Effector memory CD4-positive, alpha-beta T cell (primary cell): Measurements from ENCODE around the gene ITPR2.
"Not testable (repeated sequence)": the region's sequence is repeated elsewhere in the genome, so short reads cannot be mapped to it uniquely, and the experiment has no call there.

Experiments
- DNase-seq, 3 donors: peaks; one replicate each; pipeline ENCODE4 v3.0.0-alpha.2; 2020
- H3K27ac ChIP-seq: 2 replicates; pipeline ENCODE4 v1.7.0; 2013; ENCODE audit warnings: mild to moderate bottlenecking, low read length, moderate library complexity; ENCODE audit not compliant: insufficient read depth, poor library complexity, severe bottlenecking
- H3K27me3 ChIP-seq: replicated peaks from 2 replicates; pipeline ENCODE4 v1.7.0; 2013; ENCODE audit warnings: mild to moderate bottlenecking, low read length; ENCODE audit not compliant: insufficient read depth, control insufficient read depth, poor library complexity, severe bottlenecking
- H3K36me3 ChIP-seq: 2 replicates; pipeline ENCODE4 v1.7.0; 2013; ENCODE audit warnings: mild to moderate bottlenecking, low read length, moderate library complexity; ENCODE audit not compliant: control insufficient read depth, insufficient read depth
- H3K4me1 ChIP-seq: 2 replicates; pipeline ENCODE4 v1.7.0; 2013; ENCODE audit warnings: low read length, mild to moderate bottlenecking; ENCODE audit not compliant: control insufficient read depth, insufficient read depth, poor library complexity, severe bottlenecking
- H3K4me3 ChIP-seq: 2 replicates; pipeline ENCODE4 v1.7.0; 2013; ENCODE audit warnings: low read length, low read depth, mild to moderate bottlenecking; ENCODE audit not compliant: insufficient read depth, poor library complexity, severe bottlenecking
- H3K9me3 ChIP-seq: 2 replicates; pipeline ENCODE4 v1.7.0; 2013; ENCODE audit warnings: mild to moderate bottlenecking, low read length, moderate library complexity; ENCODE audit not compliant: control insufficient read depth

ITPR2 gene

DNA sequence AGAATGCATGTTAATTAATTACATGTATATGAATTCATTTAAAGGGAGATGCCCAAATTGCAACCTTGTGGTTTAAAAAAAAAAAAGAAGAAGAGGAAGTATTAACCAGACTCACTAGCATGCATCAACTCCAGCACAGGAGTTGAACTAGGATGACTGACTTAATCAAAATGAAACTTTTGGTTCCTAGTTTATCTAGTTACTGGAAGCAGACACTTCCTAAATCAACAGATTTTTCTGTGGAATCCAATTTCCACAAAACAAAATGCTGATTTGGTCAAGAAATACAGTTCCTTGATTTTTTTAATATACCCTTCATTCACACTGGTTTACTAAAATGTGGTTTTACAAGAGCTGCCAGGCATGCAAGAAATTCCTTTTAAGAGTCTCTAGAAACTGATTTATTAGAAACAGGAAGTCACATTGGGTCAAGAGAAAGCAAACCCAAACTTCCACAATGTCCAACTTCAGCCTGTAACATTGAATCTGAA, 41.6 kb downstream of the ITPR2 start:
- Histone ChIP-seq H3K4me3 (no peak overlapping the region), H3K36me3 (no peaks in the 10 kb centered on the region), H3K27ac (no peak overlapping the region), H3K9me3 (no peaks in the 10 kb centered on the region), H3K27me3 (no peaks in the 10 kb centered on the region), H3K4me1 (no peaks in the 10 kb centered on the region)
- DNase-seq: no peak

DNA sequence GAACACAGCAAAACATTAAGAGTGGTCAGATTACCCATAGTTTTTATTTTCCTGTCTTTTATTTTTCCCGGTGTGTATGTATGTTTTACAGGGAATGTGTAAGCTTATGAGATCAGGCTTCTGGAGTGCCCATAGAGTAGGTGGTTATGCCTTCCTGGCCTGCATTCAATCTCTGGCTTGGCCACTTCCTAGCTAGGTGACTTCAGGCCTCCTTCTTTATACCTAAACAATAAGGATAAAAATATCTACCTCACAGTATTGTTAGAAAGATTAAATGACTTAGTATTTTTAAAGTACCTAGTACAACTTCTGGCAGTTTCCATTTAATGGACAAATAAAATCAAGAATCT, 42.4 kb downstream of the ITPR2 start:
- DNase-seq: no peak
- no peaks in the 10 kb centered on the region for H3K4me1 ChIP-seq

DNA sequence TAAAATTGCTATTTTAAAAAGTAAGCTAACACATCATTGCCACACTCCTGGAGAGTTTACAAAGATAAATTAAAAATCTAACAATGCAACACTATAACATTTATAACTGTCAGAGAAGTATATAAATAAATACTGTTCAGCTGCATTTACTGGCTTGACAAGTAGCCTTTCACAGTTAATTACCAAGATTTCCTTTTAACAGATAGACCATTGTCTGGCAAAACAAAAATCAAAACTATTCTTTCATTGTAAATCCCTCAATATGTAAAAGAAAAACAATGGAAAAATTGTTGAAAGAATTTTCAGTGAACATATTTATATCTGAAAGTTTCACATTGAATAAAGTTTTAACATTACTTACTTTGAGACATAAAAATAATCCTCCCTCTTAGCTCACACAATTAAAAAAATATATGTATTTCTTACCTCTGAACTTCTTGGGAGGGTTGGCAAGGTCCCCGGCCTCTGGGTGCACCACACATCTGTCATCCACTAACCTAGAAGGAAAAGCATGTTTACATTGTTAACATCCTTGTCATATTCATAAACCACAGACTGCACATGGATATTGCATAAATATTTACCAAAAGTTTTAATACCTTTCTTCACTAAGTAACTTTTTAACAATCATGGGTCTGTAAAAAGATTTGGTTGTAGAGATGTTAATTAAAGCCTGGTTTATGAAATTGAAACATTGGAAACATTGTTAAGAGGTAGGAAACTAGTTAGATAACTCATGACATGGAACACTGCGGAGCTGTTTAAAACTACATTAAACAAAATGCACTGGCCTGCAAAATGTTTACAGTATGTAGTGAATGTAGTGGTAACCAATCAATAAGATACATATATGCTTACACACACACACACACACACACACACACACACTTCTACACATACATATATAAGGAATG, 43.0 kb downstream of the ITPR2 start:
- H3K36me3 ChIP-seq: no peaks in the 10 kb centered on the region
- no peak overlapping the region for H3K27ac ChIP-seq
- H3K27me3 ChIP-seq: no peaks in the 10 kb centered on the region
- no peak overlapping the region for H3K4me3 ChIP-seq
- no peaks in the 10 kb centered on the region for H3K4me1 ChIP-seq
- no peak for DNase-seq
- H3K9me3 ChIP-seq: no peaks in the 10 kb centered on the region

More for the DNA sequence above, 42.4 kb downstream of the ITPR2 start:
- H3K4me3 ChIP-seq: no peak overlapping the region
- H3K36me3 ChIP-seq: no peaks in the 10 kb centered on the region
- H3K27ac ChIP-seq: no peak overlapping the region
- no peaks in the 10 kb centered on the region for H3K27me3 ChIP-seq
- H3K9me3 ChIP-seq: no peaks in the 10 kb centered on the region

DNA sequence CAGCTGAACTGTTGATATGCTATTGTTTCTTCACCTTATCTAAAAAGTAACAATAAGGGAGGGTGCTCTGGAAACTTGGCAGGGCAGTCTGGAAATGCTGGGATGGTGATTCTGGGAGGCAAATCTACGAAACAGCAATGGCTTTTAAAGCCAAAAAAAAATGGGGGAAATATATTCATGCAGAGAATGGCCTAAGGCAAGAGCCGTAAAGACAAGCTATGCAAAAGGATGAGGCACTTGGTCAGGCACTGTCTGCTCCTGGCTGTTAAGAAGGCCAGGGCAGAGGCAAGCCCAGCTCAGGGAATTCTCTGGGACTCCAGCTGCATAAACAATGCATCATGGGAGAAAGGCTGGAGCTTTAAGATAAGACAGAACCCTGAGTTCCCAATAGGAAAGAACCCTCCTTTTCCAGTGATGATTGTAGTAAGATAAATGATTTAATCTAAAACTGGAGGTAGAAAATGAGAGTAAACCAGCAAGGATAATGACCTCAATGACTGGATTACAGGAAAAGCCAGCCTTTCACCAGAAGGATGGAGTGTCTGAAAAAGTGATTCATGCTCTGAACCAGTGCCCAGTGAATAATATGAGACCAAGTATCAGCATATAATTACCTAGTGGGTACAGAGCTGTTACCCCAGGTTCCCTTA, 46.0 kb downstream of the ITPR2 start:
- Histone ChIP-seq H3K4me1 (no peaks in the 10 kb centered on the region), H3K27ac (no peak overlapping the region)
- no peak for DNase-seq

DNA sequence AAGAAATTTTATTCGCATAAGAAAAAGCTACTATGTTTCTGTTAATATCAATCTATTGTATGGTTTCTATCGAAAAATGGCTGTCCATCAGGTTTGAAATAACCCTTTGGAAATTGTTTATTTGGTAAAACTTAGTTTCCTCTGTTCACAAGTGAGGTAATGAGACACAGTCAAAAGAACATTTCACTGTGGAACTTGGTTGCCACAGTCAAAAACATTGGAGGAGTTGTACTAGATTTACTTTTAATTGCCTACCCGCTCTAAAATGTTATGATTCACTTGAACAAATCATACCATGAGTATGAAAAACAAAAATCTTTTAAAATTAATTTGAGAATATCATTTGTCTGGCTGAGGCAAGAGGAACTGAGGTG, 46.5 kb downstream of the ITPR2 start:
- Histone ChIP-seq H3K27ac (no peak overlapping the region), H3K4me3 (no peak overlapping the region)
- DNase-seq: no peak

More for the DNA sequence above, 46.0 kb downstream of the ITPR2 start:
- no peaks in the 10 kb centered on the region for H3K27me3 ChIP-seq
- H3K36me3 ChIP-seq: peaks cover 4% of the 10 kb centered on the region
- H3K9me3 ChIP-seq: no peaks in the 10 kb centered on the region
- no peak overlapping the region for H3K4me3 ChIP-seq

DNA sequence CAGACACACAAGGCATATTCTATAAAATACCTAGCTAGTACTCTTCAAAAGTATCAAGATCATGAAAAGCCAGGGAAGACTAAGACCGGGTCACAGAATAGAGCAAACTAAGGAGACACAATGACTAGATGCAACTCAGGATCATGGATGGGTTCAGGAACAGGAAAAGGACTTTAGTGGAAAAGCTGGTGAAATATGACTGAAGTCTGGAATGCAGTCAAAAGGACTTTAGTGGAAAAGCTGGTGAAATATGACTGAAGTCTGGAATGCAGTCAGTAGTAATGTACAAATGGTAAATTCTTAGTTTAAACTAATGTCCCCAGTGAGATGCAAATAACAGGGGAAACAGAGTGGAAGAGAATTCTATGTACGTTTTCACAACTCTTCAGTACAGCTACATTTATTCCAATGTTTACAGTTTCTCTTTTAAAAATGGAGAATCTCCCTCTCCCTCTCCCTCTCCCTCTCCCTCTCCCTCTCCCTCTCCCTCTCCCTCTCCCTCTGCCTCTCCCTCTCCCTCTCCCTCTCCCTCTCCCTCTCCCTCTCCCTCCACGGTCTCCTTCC, 49.1 kb downstream of the ITPR2 start:
- not testable (repeated sequence) for H3K4me1 ChIP-seq, H3K27me3 ChIP-seq, H3K4me3 ChIP-seq, H3K27ac ChIP-seq, DNase-seq, H3K36me3 ChIP-seq, H3K9me3 ChIP-seq

More for the DNA sequence above, 46.5 kb downstream of the ITPR2 start:
- Histone ChIP-seq H3K27me3 (no peaks in the 10 kb centered on the region), H3K9me3 (no peaks in the 10 kb centered on the region), H3K4me1 (no peaks in the 10 kb centered on the region), H3K36me3 (peaks cover 4% of the 10 kb centered on the region)

DNA sequence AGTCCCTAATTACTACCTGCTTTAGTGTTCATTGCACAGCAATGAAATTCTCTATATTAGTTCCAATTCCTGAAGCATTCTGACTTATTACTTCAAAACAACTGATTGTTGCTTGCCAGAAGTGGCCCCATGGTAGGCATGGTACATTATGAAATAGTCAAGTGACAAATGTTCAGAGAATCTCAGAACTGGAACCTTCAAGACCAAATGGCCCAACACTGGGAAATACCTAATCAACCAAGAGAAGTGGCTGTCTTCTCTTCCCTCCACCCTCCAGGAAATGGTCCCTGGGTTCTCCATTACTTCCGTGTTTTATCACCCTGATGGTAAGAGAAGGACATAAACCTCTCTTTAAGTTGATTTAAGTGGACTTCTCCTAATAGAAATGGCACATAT, 49.9 kb downstream of the ITPR2 start:
- no peaks in the 10 kb centered on the region for H3K4me1 ChIP-seq
- peaks cover 4% of the 10 kb centered on the region for H3K36me3 ChIP-seq
- H3K4me3 ChIP-seq: no peak overlapping the region
- no peak for DNase-seq
- H3K27me3 ChIP-seq: no peaks in the 10 kb centered on the region
- no peak overlapping the region for H3K27ac ChIP-seq
- no peaks in the 10 kb centered on the region for H3K9me3 ChIP-seq

DNA sequence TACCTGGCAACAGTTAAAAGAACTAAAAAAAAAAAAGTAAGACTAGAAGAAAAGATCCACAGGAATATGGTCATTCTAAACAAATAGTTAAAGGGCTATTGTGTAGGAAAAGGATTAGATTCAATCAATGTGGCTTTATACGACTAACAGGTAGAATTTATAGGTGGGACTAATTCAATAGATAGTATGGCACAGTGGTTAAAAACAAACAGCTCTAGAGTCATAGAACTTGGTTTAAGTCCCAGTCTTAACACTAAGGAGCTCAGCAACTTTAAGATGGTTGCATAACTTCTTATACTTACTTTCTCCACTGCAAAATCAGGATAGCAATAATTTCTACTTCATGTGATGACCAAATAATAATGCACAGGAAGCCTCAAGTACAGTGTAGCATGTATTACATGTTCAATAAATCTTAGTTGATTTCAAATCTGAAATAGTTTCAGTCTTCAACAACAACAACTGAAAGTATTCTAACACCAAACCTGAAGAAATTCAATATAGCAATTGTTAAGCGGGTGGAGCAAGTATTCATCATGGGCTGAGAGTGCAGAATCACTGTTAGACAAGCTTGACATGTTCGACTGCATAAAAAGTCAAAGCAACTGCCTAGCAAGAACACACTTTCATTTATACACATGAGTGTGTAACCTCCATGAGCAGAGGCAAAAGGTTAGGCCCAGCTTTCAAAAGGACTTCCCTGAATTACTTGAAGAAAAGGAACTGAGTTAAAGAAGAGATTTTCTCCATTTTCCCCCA, 50.4 kb downstream of the ITPR2 start:
- H3K4me1 ChIP-seq: no peaks in the 10 kb centered on the region
- H3K36me3 ChIP-seq: peaks cover 4% of the 10 kb centered on the region

DNA sequence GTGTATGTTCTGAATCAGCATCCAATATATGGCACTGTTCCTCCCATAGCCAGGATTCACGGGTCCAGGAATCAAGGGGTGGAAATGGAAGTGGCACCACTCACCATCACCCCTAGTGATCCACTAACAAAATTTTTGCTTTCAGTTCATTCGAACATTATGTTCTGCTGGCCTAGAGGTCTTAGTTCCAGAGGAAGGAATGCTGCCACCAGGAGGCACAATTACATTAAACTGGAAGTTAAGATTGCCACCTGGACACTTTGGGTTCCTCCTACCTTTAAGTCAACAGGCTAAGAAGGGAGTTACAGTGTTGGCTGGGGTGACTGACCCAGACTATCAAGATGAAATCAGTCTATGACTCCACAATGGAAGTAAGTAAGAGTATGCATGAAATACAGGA, 52.3 kb downstream of the ITPR2 start:
- H3K9me3 ChIP-seq, DNase-seq, H3K36me3 ChIP-seq, H3K27ac ChIP-seq, H3K27me3 ChIP-seq, H3K4me3 ChIP-seq, H3K4me1 ChIP-seq: not testable (repeated sequence)

More for the DNA sequence above, 50.4 kb downstream of the ITPR2 start:
- no peak overlapping the region for H3K4me3 ChIP-seq
- no peaks in the 10 kb centered on the region for H3K9me3 ChIP-seq
- DNase-seq: no peak
- no peak overlapping the region for H3K27ac ChIP-seq
- H3K27me3 ChIP-seq: no peaks in the 10 kb centered on the region
